Fibroblast of pulmonary artery (primary cell): ENCODE data around the gene TIPARP.
"Not testable (repeated sequence)": the region's sequence is repeated elsewhere in the genome, so short reads cannot be mapped to it uniquely, and the experiment has no call there.

Experiments used
- DNase-seq: peaks from one replicate; pipeline ENCODE4 v3.0.0-alpha.2; 2010; ENCODE audit warnings: low read depth
- H3K4me3 ChIP-seq: replicated peaks from 2 replicates; pipeline ENCODE4 v1.5.1; 2011; ENCODE audit warnings: low read depth, mild to moderate bottlenecking, control low read depth, low read length, moderate library complexity
- TF ChIP-seq, protein P1 (sequence below): IDR thresholded peaks from 2 replicates; pipeline ENCODE4 v1.5.1; 2011; ENCODE audit warnings: mild to moderate bottlenecking, control low read depth, low read length, inconsistent platforms; ENCODE audit errors: missing control alignments

TIPARP gene

DNA sequence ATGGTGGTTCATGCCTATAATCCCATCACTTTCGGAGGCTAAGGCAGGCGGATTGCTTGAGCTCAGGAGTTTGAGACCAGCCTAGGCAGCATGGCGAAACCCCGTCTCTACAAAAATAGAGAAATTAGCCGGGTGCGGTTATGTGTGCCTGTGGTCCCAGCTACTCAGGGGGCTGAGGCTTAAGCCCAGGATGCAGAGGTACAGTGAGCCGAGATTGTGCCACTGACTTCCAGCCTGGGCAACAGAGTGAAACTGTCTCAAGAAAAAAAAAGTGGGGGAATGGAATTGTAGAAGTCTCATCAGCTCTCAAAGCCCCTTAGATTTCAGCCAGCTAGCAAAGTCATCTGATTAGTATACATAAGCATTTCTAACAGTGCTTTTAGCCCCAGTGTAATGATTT is 33.2 kb downstream of the TIPARP start:
- TF ChIP-seq, protein P1, sequence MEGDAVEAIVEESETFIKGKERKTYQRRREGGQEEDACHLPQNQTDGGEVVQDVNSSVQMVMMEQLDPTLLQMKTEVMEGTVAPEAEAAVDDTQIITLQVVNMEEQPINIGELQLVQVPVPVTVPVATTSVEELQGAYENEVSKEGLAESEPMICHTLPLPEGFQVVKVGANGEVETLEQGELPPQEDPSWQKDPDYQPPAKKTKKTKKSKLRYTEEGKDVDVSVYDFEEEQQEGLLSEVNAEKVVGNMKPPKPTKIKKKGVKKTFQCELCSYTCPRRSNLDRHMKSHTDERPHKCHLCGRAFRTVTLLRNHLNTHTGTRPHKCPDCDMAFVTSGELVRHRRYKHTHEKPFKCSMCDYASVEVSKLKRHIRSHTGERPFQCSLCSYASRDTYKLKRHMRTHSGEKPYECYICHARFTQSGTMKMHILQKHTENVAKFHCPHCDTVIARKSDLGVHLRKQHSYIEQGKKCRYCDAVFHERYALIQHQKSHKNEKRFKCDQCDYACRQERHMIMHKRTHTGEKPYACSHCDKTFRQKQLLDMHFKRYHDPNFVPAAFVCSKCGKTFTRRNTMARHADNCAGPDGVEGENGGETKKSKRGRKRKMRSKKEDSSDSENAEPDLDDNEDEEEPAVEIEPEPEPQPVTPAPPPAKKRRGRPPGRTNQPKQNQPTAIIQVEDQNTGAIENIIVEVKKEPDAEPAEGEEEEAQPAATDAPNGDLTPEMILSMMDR, result no peak
- no peak for DNase-seq
- H3K4me3 ChIP-seq, result no peak overlapping the region

DNA sequence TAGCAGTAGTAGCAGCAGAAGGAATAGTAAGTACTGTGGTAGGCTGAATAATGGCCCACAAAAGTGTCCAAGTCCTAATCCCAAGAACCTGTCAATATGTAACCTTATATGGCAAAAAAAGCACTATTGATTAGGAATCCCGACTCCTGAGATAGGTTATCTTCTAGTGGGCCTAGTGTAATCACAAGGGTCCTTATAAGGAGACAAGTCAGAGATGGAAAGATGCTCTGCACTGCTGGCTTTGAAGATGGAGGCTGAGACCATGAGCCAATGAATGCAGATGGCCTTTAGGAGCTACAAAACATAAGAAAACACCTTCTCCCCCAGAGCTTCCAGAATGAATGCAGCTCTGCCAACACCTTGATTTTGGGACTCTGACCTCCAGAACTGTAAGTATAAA is 36.0 kb downstream of the TIPARP start:
- H3K4me3 ChIP-seq, result no peak overlapping the region
- TF ChIP-seq, protein P1, result no peak
- no peak for DNase-seq

- TF ChIP-seq, protein P1, result no peak
- DNase-seq, result no peak
- H3K4me3 ChIP-seq, result no peak overlapping the region
These were observed 36.7 kb downstream of the TIPARP start for GRCh38 chr3:156711113-156711512.

- not testable (repeated sequence) for H3K4me3 ChIP-seq, DNase-seq
These were observed 37.6 kb downstream of the TIPARP start for GRCh38 chr3:156711944-156712343.

DNA sequence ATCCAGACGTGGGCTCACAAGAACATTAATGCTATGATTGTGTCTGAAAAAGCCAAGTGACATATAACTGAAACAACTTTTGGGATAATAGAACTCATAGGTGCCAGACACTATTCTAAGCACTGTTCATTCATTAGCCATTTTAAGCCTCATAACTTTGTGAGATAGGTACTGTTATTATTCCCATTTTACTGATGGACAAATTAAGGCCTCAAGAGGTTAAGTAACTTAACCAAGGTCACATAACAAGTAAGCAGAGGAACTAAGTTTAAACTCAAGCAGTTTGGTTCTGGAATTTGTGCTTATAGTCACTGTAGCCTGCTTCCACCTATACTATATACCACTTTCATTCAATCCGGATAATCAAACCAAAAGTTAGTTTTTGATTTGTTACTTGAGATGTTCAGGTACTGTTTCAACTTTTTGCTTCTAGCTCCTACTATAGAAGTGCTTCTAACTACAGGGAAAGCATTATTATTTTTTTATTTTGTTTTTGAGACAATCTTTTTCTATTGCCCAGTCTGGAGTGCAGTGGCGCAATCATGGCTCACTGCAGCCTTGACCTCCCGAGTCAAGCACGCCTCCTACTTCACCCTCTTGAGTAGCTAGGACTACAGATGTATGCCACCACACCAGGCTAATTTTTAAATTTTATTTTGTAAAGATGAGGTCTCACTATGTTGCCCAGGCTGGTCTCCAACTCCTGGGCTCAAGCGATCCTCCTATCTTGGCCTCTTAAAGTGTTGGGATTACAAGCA is 41.9 kb downstream of the TIPARP start:
- TF ChIP-seq, protein P1, result no peak
- no peak for DNase-seq

GRCh38 chr3:156718622-156719306 is 44.4 kb downstream of the TIPARP start:
- DNase-seq, result peak; percentile 39
- H3K4me3 ChIP-seq, result no peak overlapping the region
- TF ChIP-seq, protein P1, result no peak

More for the DNA sequence above, 41.9 kb downstream of the TIPARP start:
- no peak overlapping the region for H3K4me3 ChIP-seq

- TF ChIP-seq, protein P1, result no peak
- no peak overlapping the region for H3K4me3 ChIP-seq
- DNase-seq, result no peak
These were observed 46.4 kb downstream of the TIPARP start for GRCh38 chr3:156720826-156721225.
